Measurements from ENCODE around the gene CFAP99. TPM values are rescaled to one million over a fixed set of nuclear protein-coding genes. Genes with fewer than 3 reads are reported as not detected.

CFAP99 gene
- total and polyA plus RNA-seq, 2 of the 8 experiments (the other 6 are each of a cell fraction or from before 2014, with no cell fraction given) = not detected

DNA sequence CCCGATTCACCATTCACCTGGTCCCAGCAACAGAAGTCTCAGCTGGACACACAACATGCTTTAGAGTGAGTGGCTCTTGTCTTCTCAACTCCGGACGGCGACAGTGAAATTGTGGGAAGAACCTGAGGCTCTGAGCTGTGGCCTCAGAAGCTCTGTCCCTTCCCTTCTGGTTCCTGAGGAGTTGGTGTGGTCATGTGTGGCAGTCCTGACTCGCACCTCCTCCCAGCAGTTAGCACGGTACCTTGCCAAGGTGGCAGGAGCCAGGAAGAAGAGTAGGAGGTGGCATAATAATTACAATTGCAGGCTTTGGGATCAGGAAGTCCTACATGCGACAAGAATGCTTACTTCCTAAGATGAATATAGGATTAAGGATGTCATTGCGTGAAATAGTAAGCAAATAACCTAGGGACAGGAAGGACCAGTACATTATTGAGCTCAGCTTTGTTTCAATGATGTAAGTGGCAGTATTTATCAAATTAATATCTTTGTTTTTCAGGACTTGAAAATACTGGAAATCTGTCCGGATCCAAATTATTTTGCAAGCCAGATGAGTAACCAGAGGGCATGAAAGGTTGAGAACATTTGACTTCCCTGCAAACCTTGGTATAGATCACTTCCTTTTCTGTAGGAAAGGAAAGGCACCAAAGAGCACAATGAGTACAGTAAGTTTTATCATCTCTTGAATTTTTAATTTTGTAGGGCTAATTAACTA, 71.2 kb downstream of the CFAP99 start (continued):
- TF ChIP-seq, protein P1, sequence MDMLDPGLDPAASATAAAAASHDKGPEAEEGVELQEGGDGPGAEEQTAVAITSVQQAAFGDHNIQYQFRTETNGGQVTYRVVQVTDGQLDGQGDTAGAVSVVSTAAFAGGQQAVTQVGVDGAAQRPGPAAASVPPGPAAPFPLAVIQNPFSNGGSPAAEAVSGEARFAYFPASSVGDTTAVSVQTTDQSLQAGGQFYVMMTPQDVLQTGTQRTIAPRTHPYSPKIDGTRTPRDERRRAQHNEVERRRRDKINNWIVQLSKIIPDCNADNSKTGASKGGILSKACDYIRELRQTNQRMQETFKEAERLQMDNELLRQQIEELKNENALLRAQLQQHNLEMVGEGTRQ (IDR thresholded peaks at IDR 0.05; ENCODE audit: low read length) = no peak

Measured in H1 (cell line).